H1 (cell line): ENCODE measurements around the gene ADSS1. TPM values are rescaled to one million over a fixed set of nuclear protein-coding genes. Genes with fewer than 3 reads are reported as not detected.

Experiments
- CTCF ChIA-PET: fragments of 300-600 bp; sonication (Branson Sonifier 250); formaldehyde crosslinking; loops from one replicate; lab custom pipeline; 2021; ENCODE audit not compliant: partially characterized antibody; lab: Charles Lee
- POLR2A ChIA-PET: fragments of 300-600 bp; sonication (Branson Sonifier 250); formaldehyde crosslinking; loops from one replicate; lab custom pipeline; 2021; ENCODE audit warnings: inconsistent platforms; ENCODE audit not compliant: partially characterized antibody; lab: Charles Lee
- DNase-seq, 2 experiments: peaks; one replicate each; pipeline versions ENCODE4 v3.0.0 to v3.0.0-alpha.2; 2010 to 2022; ENCODE audit warnings: low spot score in 2 of 2, low read depth in 1 of 2, mixed read lengths in 1 of 2
- FAIRE-seq: peaks from 2 replicates; lab custom pipeline; 2011; peaks lifted over from hg19 to GRCh38; lab: Jason Lieb, UNC
- H2AFZ ChIP-seq: 2 replicates; pipeline ENCODE4 v1.8.1; 2012; ENCODE audit warnings: low read length, inconsistent platforms
- H2AK5ac ChIP-seq: 2 replicates; pipeline ENCODE4 v1.6.1; 2013; ENCODE audit warnings: low read depth, low read length
- H2BK120ac ChIP-seq: replicated peaks from 2 replicates; pipeline ENCODE3; 2013; ENCODE audit warnings: low read depth, low read length, inconsistent platforms
- H2BK12ac ChIP-seq: 2 replicates; pipeline ENCODE4 v1.6.1; 2013; ENCODE audit warnings: low read depth, low read length
- H2BK15ac ChIP-seq: 2 replicates; pipeline ENCODE4 v1.6.1; 2013; ENCODE audit warnings: low read length
- H2BK20ac ChIP-seq: 2 replicates; pipeline ENCODE4 v1.6.1; 2013; ENCODE audit warnings: low read length
- H2BK5ac ChIP-seq: 2 replicates; pipeline ENCODE4 v1.6.1; 2013; ENCODE audit warnings: low read depth, low read length
- H3K14ac ChIP-seq: 2 replicates; pipeline ENCODE4 v1.6.1; 2013; ENCODE audit warnings: inconsistent platforms; ENCODE audit not compliant: insufficient read length
- H3K18ac ChIP-seq: 2 replicates; pipeline ENCODE4 v1.6.1; 2013; ENCODE audit warnings: low read length; ENCODE audit errors: extremely low read depth
- H3K23ac ChIP-seq: 2 replicates; pipeline ENCODE4 v1.6.1; 2013; ENCODE audit warnings: inconsistent platforms; ENCODE audit not compliant: insufficient read length
- H3K23me2 ChIP-seq: 2 replicates; pipeline ENCODE4 v1.6.1; 2013; ENCODE audit warnings: low read depth, low read length
- H3K27ac ChIP-seq: 2 replicates; pipeline ENCODE4 v1.6.1; 2011; ENCODE audit warnings: low read depth, low read length, inconsistent platforms
- H3K27me3 ChIP-seq, 4 experiments: replicated peaks in 1 of 4; 1 replicate in 1 of 4; 2 replicates in 3 of 4; pipeline versions ENCODE4 v1.6.1 to v1.8.1; 2011 to 2013; ENCODE audit warnings: low read length in 3 of 4, mild to moderate bottlenecking in 3 of 4, inconsistent platforms in 2 of 4, mixed read lengths in 2 of 4, moderate library complexity in 1 of 4; ENCODE audit not compliant: control insufficient read depth in 3 of 4, insufficient read depth in 3 of 4; ENCODE audit errors: extremely low read depth in 1 of 4
- H3K36me3 ChIP-seq, 4 experiments: 2 replicates each; pipeline versions ENCODE4 v1.6.1 to v1.8.1; 2011 to 2013; ENCODE audit warnings: mild to moderate bottlenecking in 4 of 4, low read length in 3 of 4, moderate library complexity in 2 of 4, control low read depth in 1 of 4, inconsistent platforms in 1 of 4; ENCODE audit not compliant: insufficient read depth in 4 of 4, control insufficient read depth in 2 of 4
- H3K4ac ChIP-seq: replicated peaks from 2 replicates; pipeline ENCODE3; 2013; ENCODE audit warnings: low read length, low read depth, mixed read lengths, inconsistent platforms; ENCODE audit not compliant: insufficient read length
- H3K4me1 ChIP-seq, 4 experiments: replicated peaks in 1 of 4; 1 replicate in 1 of 4; 2 replicates in 3 of 4; pipeline versions ENCODE4 v1.6.1 to v1.8.1; 2011 to 2013; ENCODE audit warnings: low read length in 3 of 4, inconsistent platforms in 2 of 4, mixed read lengths in 1 of 4; ENCODE audit not compliant: insufficient read depth in 4 of 4, control insufficient read depth in 3 of 4
- H3K4me2 ChIP-seq, 2 experiments: 2 replicates each; pipeline versions ENCODE4 v1.6.1 to v1.8.1; 2011 to 2013; ENCODE audit warnings: low read depth in 2 of 2, low read length in 2 of 2, control low read depth in 1 of 2, inconsistent platforms in 1 of 2, mild to moderate bottlenecking in 1 of 2; ENCODE audit not compliant: insufficient read depth in 1 of 2
- H3K4me3 ChIP-seq, 4 experiments: fragments of 200-600, 300-600 bp in 1 of 4; sonication (generic), shearing (Covaris generic), sonication (Bioruptor Twin) in 1 of 4; 2 replicates each; pipeline versions ENCODE4 v1.5.1 to v1.8.1; 2011 to 2016; ENCODE audit warnings: low read length in 4 of 4, low read depth in 3 of 4, control low read depth in 2 of 4, inconsistent platforms in 2 of 4, mild to moderate bottlenecking in 2 of 4, mixed read lengths in 1 of 4, moderate library complexity in 1 of 4; ENCODE audit not compliant: insufficient read depth in 2 of 4; ENCODE audit errors: extremely low read depth in 1 of 4
- H3K56ac ChIP-seq: replicated peaks from 2 replicates; pipeline ENCODE3; 2013; ENCODE audit warnings: low read depth, mild to moderate bottlenecking, mixed read lengths, low read length, inconsistent platforms; ENCODE audit not compliant: insufficient read length
- H3K79me1 ChIP-seq: 2 replicates; pipeline ENCODE4 v1.6.1; 2013; ENCODE audit warnings: low read depth, low read length, control low read depth
- H3K79me2 ChIP-seq, 2 experiments: 2 replicates each; pipeline versions ENCODE4 v1.6.1 to v1.8.1; 2012 to 2013; ENCODE audit warnings: low read length in 2 of 2, mild to moderate bottlenecking in 2 of 2, inconsistent platforms in 1 of 2; ENCODE audit not compliant: insufficient read depth in 2 of 2, control insufficient read depth in 1 of 2
- H3K9ac ChIP-seq, 4 experiments: replicated peaks in 1 of 4; 1 replicate in 1 of 4; 2 replicates in 3 of 4; pipeline versions ENCODE4 v1.6.1 to v1.8.1; 2011 to 2013; ENCODE audit warnings: low read depth in 3 of 4, low read length in 3 of 4, control low read depth in 2 of 4, mild to moderate bottlenecking in 2 of 4, moderate library complexity in 2 of 4, inconsistent platforms in 1 of 4; ENCODE audit errors: extremely low read depth in 1 of 4
- H3K9me3 ChIP-seq, 2 experiments: 2 replicates each; pipeline versions ENCODE4 v1.6.1 to v1.8.1; 2012 to 2013; ENCODE audit warnings: mild to moderate bottlenecking in 2 of 2, moderate library complexity in 2 of 2, control low read depth in 1 of 2, inconsistent platforms in 1 of 2, low read depth in 1 of 2, low read length in 1 of 2, mixed read lengths in 1 of 2; ENCODE audit not compliant: insufficient read depth in 2 of 2
- H4K20me1 ChIP-seq, 2 experiments: replicated peaks in 1 of 2; 2 replicates each; pipeline versions ENCODE3 to v1.8.1; 2011 to 2013; ENCODE audit warnings: inconsistent platforms in 2 of 2, low read length in 2 of 2, mild to moderate bottlenecking in 1 of 2; ENCODE audit not compliant: insufficient read depth in 2 of 2, control insufficient read depth in 1 of 2
- H4K5ac ChIP-seq: 2 replicates; pipeline ENCODE4 v1.6.1; 2013; ENCODE audit warnings: low read length, low read depth, mixed read lengths, inconsistent platforms; ENCODE audit not compliant: insufficient read length
- H4K8ac ChIP-seq: 2 replicates; pipeline ENCODE4 v1.8.0; 2013; ENCODE audit warnings: mild to moderate bottlenecking, moderate library complexity, low read length, inconsistent platforms; ENCODE audit not compliant: insufficient read depth; ENCODE audit errors: extremely low read depth
- H4K91ac ChIP-seq: replicated peaks from 2 replicates; pipeline ENCODE3; 2013; ENCODE audit warnings: low read length, mixed read lengths, inconsistent platforms; ENCODE audit not compliant: insufficient read length
- BRCA1 ChIP-seq: IDR thresholded peaks from 2 replicates; pipeline ENCODE4 v1.6.1; 2012; ENCODE audit warnings: low read depth, low read length, improper control_type of control experiment
- CTCF ChIP-seq, 3 experiments: IDR thresholded peaks; 1 replicate in 2 of 3; 2 replicates in 1 of 3; pipeline versions ENCODE4 v1.5.1 to v1.6.1; 2011; ENCODE audit warnings: low read length in 3 of 3, mild to moderate bottlenecking in 3 of 3, inconsistent platforms in 2 of 3, low read depth in 1 of 3, moderate library complexity in 1 of 3; ENCODE audit not compliant: insufficient read depth in 1 of 3; ENCODE audit errors: control extremely low read depth in 1 of 3
- EZH2 ChIP-seq: fragments of 200-600 bp; sonication (generic); IDR thresholded peaks from 2 replicates; pipeline ENCODE4 v1.7.1; 2012; ENCODE audit warnings: low read depth, mild to moderate bottlenecking, moderate library complexity, low read length, inconsistent platforms; ENCODE audit not compliant: severe bottlenecking
- HDAC6 ChIP-seq: IDR thresholded peaks from one replicate; pipeline ENCODE4 v1.7.1; 2012; ENCODE audit warnings: low read depth, mild to moderate bottlenecking, inconsistent platforms, low read length, moderate library complexity
- JUN ChIP-seq: IDR thresholded peaks from 2 replicates; pipeline ENCODE4 v1.6.1; 2011; ENCODE audit warnings: low read depth, mild to moderate bottlenecking, improper control_type of control experiment, low read length
- NRF1 ChIP-seq: IDR thresholded peaks from 2 replicates; pipeline ENCODE4 v1.6.1; 2011; ENCODE audit warnings: mild to moderate bottlenecking, low read depth, low read length, improper control_type of control experiment
- RAD21 ChIP-seq, 2 experiments: IDR thresholded peaks in 1 of 2; conservative IDR thresholded peaks in 1 of 2; 2 replicates each; pipeline ENCODE4 v1.6.1; 2011; ENCODE audit warnings: low read depth in 2 of 2, low read length in 2 of 2, improper control_type of control experiment in 1 of 2, inconsistent platforms in 1 of 2, mild to moderate bottlenecking in 1 of 2, moderate library complexity in 1 of 2
- RBBP5 ChIP-seq: IDR thresholded peaks from 2 replicates; pipeline ENCODE4 v1.7.1; 2012; ENCODE audit warnings: low read depth, mild to moderate bottlenecking, inconsistent platforms, low read length, moderate library complexity, borderline replicate concordance
- RXRA ChIP-seq: IDR thresholded peaks from 2 replicates; pipeline ENCODE4 v1.6.1; 2011; ENCODE audit warnings: low read depth, mild to moderate bottlenecking, low read length, moderate library complexity; ENCODE audit not compliant: insufficient read depth
- SP2 ChIP-seq: IDR thresholded peaks from 2 replicates; pipeline ENCODE4 v1.6.1; 2012; ENCODE audit warnings: mild to moderate bottlenecking, low read length, inconsistent platforms
- SP4 ChIP-seq: IDR thresholded peaks from 2 replicates; pipeline ENCODE4 v1.6.1; 2012; ENCODE audit warnings: low read length, inconsistent platforms
- WGBS, 2 experiments: shearing (Covaris generic) in 1 of 2; methylation state at CpG; one replicate each; pipeline versions ENCODE4 v1.1.6 to v1.1.7; 2013 to 2015; ENCODE audit warnings: low lambda C conversion rate in 2 of 2, mixed read lengths in 2 of 2, inconsistent platforms in 1 of 2, low coverage in 1 of 2, missing lambda C conversion rate in 1 of 2; ENCODE audit not compliant: insufficient replicate concordance in 2 of 2, insufficient coverage in 1 of 2, insufficient read length in 1 of 2; ENCODE audit errors: extremely low coverage in 1 of 2, missing lambda C conversion rate in 1 of 2; 5-methylcytosine and 5-hydroxymethylcytosine counted together
- polyA plus RNA-seq, 7 experiments: library from polyadenylated mRNA; depleted of rRNA in 3 of 7; stranded (reverse) in 5 of 7; unstranded in 2 of 7; fragments of >200 nt in 5 of 7; fragments of 200-250 nt in 2 of 7; gene quantifications; 1 replicate in 5 of 7; 2 replicates in 1 of 7; 4 replicates in 1 of 7; pipeline versions ENCODE4 v1.2.1 to v1.2.3, GENCODE V29; 2011 to 2013; ENCODE audit warnings: missing spikeins in 2 of 7, mixed read lengths in 2 of 7
- total RNA-seq: library from RNA; stranded (reverse); fragmentation: NEBNext Ultra II Directional; extraction: Animal tissue kit (Norgen Biotek cat#: 25700); gene quantifications from 2 replicates; pipeline ENCODE4 v1.2.1, GENCODE V29; 2021

Gene ADSS1
- total and polyA plus RNA-seq, 2 of the 8 experiments (the other 6 are each of a cell fraction or from before 2014, with no cell fraction given), result 7.1 to 7.9 TPM

GRCh38 chr14:104715416-104715815 is 8.6 kb upstream of the ADSS1 start:
- Histone ChIP-seq H3K9ac (no peak overlapping the region), H2AK5ac (no peak overlapping the region), H3K79me1 (no peaks in the 10 kb centered on the region), H2BK120ac (no peak overlapping the region), H3K56ac (no peak overlapping the region), H3K4me2 (no peak overlapping the region), H4K20me1 (peaks cover 0 to 7% of the 10 kb centered on the region in 2 experiments), H3K4ac (no peak overlapping the region), H3K4me1 (no peaks in the 10 kb centered on the region; a peak in 1 of 7 replicates), H3K14ac (no peak overlapping the region), H3K27me3 (no peaks in the 10 kb centered on the region), H2BK20ac (no peak overlapping the region), H3K23me2 (no peaks in the 10 kb centered on the region), H3K18ac (no peak overlapping the region), H4K91ac (no peak overlapping the region), H3K23ac (no peak overlapping the region), H3K27ac (no peak overlapping the region), H2BK15ac (no peak overlapping the region), H3K9me3 (no peaks in the 10 kb centered on the region), H3K36me3 (peaks cover under 1 to 44% (median 4%) of the 10 kb centered on the region in 4 experiments; a peak in 5 of 8 replicates), H2AFZ (no peak overlapping the region), H3K79me2 (no peaks in the 10 kb centered on the region), H3K4me3 (no peak overlapping the region), H2BK5ac (no peak overlapping the region), H4K8ac (no peak overlapping the region), H4K5ac (no peak overlapping the region), H2BK12ac (no peak overlapping the region)
- FAIRE-seq (no peak), DNase-seq (no peak)
- ChIA-PET POLR2A (no interaction called here), CTCF (interaction anchor here (1.2 kb wide), 1 partner anchor 11 kb away, joined by 3 read pairs; no protein-coding TSS in a partner anchor)
- TF ChIP-seq SP4, result no peak
- TF ChIP-seq BRCA1, result no peak
- TF ChIP-seq RAD21 (IDR thresholded peaks at IDR 0.05 in 1 of 2, conservative IDR thresholded peaks at IDR 0.05 in 1 of 2; ENCODE audit: low read depth in 2 of 2, low read length in 2 of 2), result peak; percentile 15 to 25; a peak in 2 of 4 replicates
- no peak for TF ChIP-seq RBBP5
- TF ChIP-seq CTCF (IDR thresholded peaks at IDR 0.05; ENCODE audit: control extremely low read depth in 1 of 3, insufficient read depth in 1 of 3, low read depth in 1 of 3, low read length in 3 of 3), result peak in 1 of 3 experiments; percentile 5; a peak in 2 of 4 replicates
- no peak for TF ChIP-seq SP2
- TF ChIP-seq NRF1, result no peak
- no peak for TF ChIP-seq EZH2
- no peak for TF ChIP-seq JUN
- TF ChIP-seq HDAC6, result no peak
- no peak for TF ChIP-seq RXRA
- 92% methylated on average over 9 of the region's 18 CpGs; no CpG with 5 or more reads in 1 of the 2 experiments for WGBS, 2 experiments
